Measurements from ENCODE around the gene ACSS1.

The ACSS1 gene

GRCh38 chr20:25031241-25031640, 26.7 kb downstream of the ACSS1 start:
- Histone ChIP-seq H3K27me3 (ENCODE audit: control insufficient read depth, insufficient read depth, low read length) (peaks cover 3% of the 10 kb centered on the region), H3K9me3 (ENCODE audit: control insufficient read depth, insufficient read depth, low read length) (no peaks in the 10 kb centered on the region), H3K4me1 (ENCODE audit: control insufficient read depth, insufficient read depth, low read length) (peaks cover 2% of the 10 kb centered on the region), H3K4me3 (ENCODE audit: low read depth, low read length) (no peak overlapping the region), H3K9ac (ENCODE audit: low read depth, low read length) (no peak overlapping the region), H3K36me3 (ENCODE audit: control insufficient read depth, insufficient read depth, low read length) (no peaks in the 10 kb centered on the region)

GRCh38 chr20:25030649-25031207, 27.2 kb downstream of the ACSS1 start:
- no peaks in the 10 kb centered on the region for H3K9me3 ChIP-seq (ENCODE audit: control insufficient read depth, insufficient read depth, low read length)
- no peaks in the 10 kb centered on the region for H3K36me3 ChIP-seq (ENCODE audit: control insufficient read depth, insufficient read depth, low read length)
- peaks cover 3% of the 10 kb centered on the region for H3K27me3 ChIP-seq (ENCODE audit: control insufficient read depth, insufficient read depth, low read length)
- H3K4me3 ChIP-seq (ENCODE audit: low read depth, low read length) = no peak overlapping the region
- peaks cover 2% of the 10 kb centered on the region for H3K4me1 ChIP-seq (ENCODE audit: control insufficient read depth, insufficient read depth, low read length)
- no peak overlapping the region for H3K9ac ChIP-seq (ENCODE audit: low read depth, low read length)

- no peak overlapping the region for H3K4me3 ChIP-seq (ENCODE audit: low read depth, low read length)
Measured at GRCh38 chr20:25030007-25030648, 27.8 kb downstream of the ACSS1 start.

GRCh38 chr20:25025986-25026605, 31.8 kb downstream of the ACSS1 start:
- Histone ChIP-seq H3K4me1 (ENCODE audit: control insufficient read depth, insufficient read depth, low read length) (no peaks in the 10 kb centered on the region), H3K9ac (ENCODE audit: low read depth, low read length) (no peak overlapping the region), H3K4me3 (ENCODE audit: low read depth, low read length) (no peak overlapping the region), H3K9me3 (ENCODE audit: control insufficient read depth, insufficient read depth, low read length) (no peaks in the 10 kb centered on the region), H3K36me3 (ENCODE audit: control insufficient read depth, insufficient read depth, low read length) (no peaks in the 10 kb centered on the region), H3K27me3 (ENCODE audit: control insufficient read depth, insufficient read depth, low read length) (no peaks in the 10 kb centered on the region)

More at GRCh38 chr20:25030007-25030648, 27.8 kb downstream of the ACSS1 start:
- Histone ChIP-seq H3K9me3 (ENCODE audit: control insufficient read depth, insufficient read depth, low read length) (no peaks in the 10 kb centered on the region), H3K9ac (ENCODE audit: low read depth, low read length) (no peak overlapping the region), H3K27me3 (ENCODE audit: control insufficient read depth, insufficient read depth, low read length) (peaks cover 3% of the 10 kb centered on the region), H3K36me3 (ENCODE audit: control insufficient read depth, insufficient read depth, low read length) (no peaks in the 10 kb centered on the region), H3K4me1 (ENCODE audit: control insufficient read depth, insufficient read depth, low read length) (peaks cover 2% of the 10 kb centered on the region)

GRCh38 chr20:25025091-25025861, 32.7 kb downstream of the ACSS1 start:
- Histone ChIP-seq H3K27me3 (ENCODE audit: control insufficient read depth, insufficient read depth, low read length) (no peaks in the 10 kb centered on the region), H3K4me3 (ENCODE audit: low read depth, low read length) (no peak overlapping the region), H3K9ac (ENCODE audit: low read depth, low read length) (no peak overlapping the region), H3K9me3 (ENCODE audit: control insufficient read depth, insufficient read depth, low read length) (no peaks in the 10 kb centered on the region), H3K4me1 (ENCODE audit: control insufficient read depth, insufficient read depth, low read length) (no peaks in the 10 kb centered on the region), H3K36me3 (ENCODE audit: control insufficient read depth, insufficient read depth, low read length) (no peaks in the 10 kb centered on the region)

- Histone ChIP-seq H3K4me3 (ENCODE audit: low read depth, low read length) (no peak overlapping the region), H3K9me3 (ENCODE audit: control insufficient read depth, insufficient read depth, low read length) (no peaks in the 10 kb centered on the region), H3K27me3 (ENCODE audit: control insufficient read depth, insufficient read depth, low read length) (no peaks in the 10 kb centered on the region), H3K9ac (ENCODE audit: low read depth, low read length) (no peak overlapping the region), H3K36me3 (ENCODE audit: control insufficient read depth, insufficient read depth, low read length) (no peaks in the 10 kb centered on the region), H3K4me1 (ENCODE audit: control insufficient read depth, insufficient read depth, low read length) (no peaks in the 10 kb centered on the region)
Measured at GRCh38 chr20:25024171-25024570, 33.8 kb downstream of the ACSS1 start.

- no peak overlapping the region for H3K4me3 ChIP-seq (ENCODE audit: low read depth, low read length)
- H3K36me3 ChIP-seq (ENCODE audit: control insufficient read depth, insufficient read depth, low read length) = no peaks in the 10 kb centered on the region
- H3K4me1 ChIP-seq (ENCODE audit: control insufficient read depth, insufficient read depth, low read length) = no peaks in the 10 kb centered on the region
- no peak overlapping the region for H3K9ac ChIP-seq (ENCODE audit: low read depth, low read length)
- no peaks in the 10 kb centered on the region for H3K9me3 ChIP-seq (ENCODE audit: control insufficient read depth, insufficient read depth, low read length)
- H3K27me3 ChIP-seq (ENCODE audit: control insufficient read depth, insufficient read depth, low read length) = no peaks in the 10 kb centered on the region
Measured at GRCh38 chr20:25023356-25023755, 34.6 kb downstream of the ACSS1 start.

GRCh38 chr20:25022680-25023079, 35.3 kb downstream of the ACSS1 start:
- no peaks in the 10 kb centered on the region for H3K36me3 ChIP-seq (ENCODE audit: control insufficient read depth, insufficient read depth, low read length)
- no peaks in the 10 kb centered on the region for H3K27me3 ChIP-seq (ENCODE audit: control insufficient read depth, insufficient read depth, low read length)
- H3K9ac ChIP-seq (ENCODE audit: low read depth, low read length) = no peak overlapping the region
- no peaks in the 10 kb centered on the region for H3K9me3 ChIP-seq (ENCODE audit: control insufficient read depth, insufficient read depth, low read length)
- no peak overlapping the region for H3K4me3 ChIP-seq (ENCODE audit: low read depth, low read length)
- no peaks in the 10 kb centered on the region for H3K4me1 ChIP-seq (ENCODE audit: control insufficient read depth, insufficient read depth, low read length)

- H3K4me3 ChIP-seq (ENCODE audit: low read depth, low read length) = no peak overlapping the region
- H3K4me1 ChIP-seq (ENCODE audit: control insufficient read depth, insufficient read depth, low read length) = peaks cover 3% of the 10 kb centered on the region
- H3K9me3 ChIP-seq (ENCODE audit: control insufficient read depth, insufficient read depth, low read length) = no peaks in the 10 kb centered on the region
- no peak overlapping the region for H3K9ac ChIP-seq (ENCODE audit: low read depth, low read length)
- H3K36me3 ChIP-seq (ENCODE audit: control insufficient read depth, insufficient read depth, low read length) = no peaks in the 10 kb centered on the region
- no peaks in the 10 kb centered on the region for H3K27me3 ChIP-seq (ENCODE audit: control insufficient read depth, insufficient read depth, low read length)
Measured at GRCh38 chr20:25021336-25021735, 36.6 kb downstream of the ACSS1 start.

GRCh38 chr20:25020901-25021301, 37.0 kb downstream of the ACSS1 start:
- H3K9me3 ChIP-seq (ENCODE audit: control insufficient read depth, insufficient read depth, low read length) = no peaks in the 10 kb centered on the region
- no peak overlapping the region for H3K4me3 ChIP-seq (ENCODE audit: low read depth, low read length)
- H3K27me3 ChIP-seq (ENCODE audit: control insufficient read depth, insufficient read depth, low read length) = no peaks in the 10 kb centered on the region
- no peak overlapping the region for H3K9ac ChIP-seq (ENCODE audit: low read depth, low read length)
- H3K36me3 ChIP-seq (ENCODE audit: control insufficient read depth, insufficient read depth, low read length) = no peaks in the 10 kb centered on the region
- peaks cover 3% of the 10 kb centered on the region for H3K4me1 ChIP-seq (ENCODE audit: control insufficient read depth, insufficient read depth, low read length)

- Histone ChIP-seq H3K4me3 (ENCODE audit: low read depth, low read length) (no peak overlapping the region), H3K9ac (ENCODE audit: low read depth, low read length) (no peak overlapping the region), H3K27me3 (ENCODE audit: control insufficient read depth, insufficient read depth, low read length) (no peaks in the 10 kb centered on the region), H3K4me1 (ENCODE audit: control insufficient read depth, insufficient read depth, low read length) (peaks cover 3% of the 10 kb centered on the region), H3K36me3 (ENCODE audit: control insufficient read depth, insufficient read depth, low read length) (no peaks in the 10 kb centered on the region), H3K9me3 (ENCODE audit: control insufficient read depth, insufficient read depth, low read length) (no peaks in the 10 kb centered on the region)
Measured at GRCh38 chr20:25020345-25020744, 37.6 kb downstream of the ACSS1 start.

All from iPS-15b (cell line).